HepG2 (cell line): ENCODE measurements around the gene SEMA3G. TPM values are rescaled to one million over a fixed set of nuclear protein-coding genes. Genes with fewer than 3 reads are reported as not detected.
A peak's percentile ranks its signal among the peaks of the same experiment; 100 is the strongest.

Experiments
- AHDC1 ChIP-seq: sonication (generic); formaldehyde crosslinking; IDR thresholded peaks from 2 replicates; pipeline ENCODE4 v1.5.1; 2020; ENCODE audit warnings: mild to moderate bottlenecking, missing genetic modification reagents, borderline replicate concordance
- CCAR2 ChIP-seq: fragments of 200-400 bp; formaldehyde crosslinking; optimal IDR thresholded peaks from 2 replicates; pipeline ENCODE3; 2018; ENCODE audit warnings: low read depth, mild to moderate bottlenecking, low read length, moderate library complexity
- ESRRA ChIP-seq: sonication (generic); formaldehyde crosslinking; IDR thresholded peaks from 2 replicates; pipeline ENCODE4 v1.5.1; 2020; ENCODE audit warnings: mild to moderate bottlenecking, low read depth, missing genetic modification reagents
- GATAD2A ChIP-seq: IDR thresholded peaks from 2 replicates; pipeline ENCODE4 v1.6.1; 2016
- HNF4A ChIP-seq: sonication (generic); formaldehyde crosslinking; IDR thresholded peaks from 2 replicates; pipeline ENCODE4 v1.4.0; 2020; ENCODE audit warnings: missing genetic modification reagents
- HOXA3 ChIP-seq: sonication (generic); formaldehyde crosslinking; IDR thresholded peaks from 2 replicates; pipeline ENCODE4 v1.5.0; 2020; ENCODE audit warnings: missing genetic modification reagents
- JUN ChIP-seq: sonication (generic); formaldehyde crosslinking; IDR thresholded peaks from 2 replicates; pipeline ENCODE4 v1.4.0; 2020; ENCODE audit warnings: mild to moderate bottlenecking, missing genetic modification reagents
- MEF2D ChIP-seq: sonication (generic); formaldehyde crosslinking; IDR thresholded peaks from 2 replicates; pipeline ENCODE4 v1.5.1; 2020; ENCODE audit warnings: mild to moderate bottlenecking, missing genetic modification reagents
- MNT ChIP-seq: fragments of 450-650 bp; IDR thresholded peaks from 2 replicates; pipeline ENCODE4 v1.6.1; 2016
- MZF1 ChIP-seq: sonication (generic); formaldehyde crosslinking; IDR thresholded peaks from 2 replicates; pipeline ENCODE4 v1.8.1; 2023; ENCODE audit warnings: mild to moderate bottlenecking, missing genetic modification reagents, borderline replicate concordance
- NR2F6 ChIP-seq, 2 experiments: IDR thresholded peaks; 2 replicates each; pipeline ENCODE4 v1.6.1; 2016; ENCODE audit warnings: antibody characterized with exemption in 1 of 2, mild to moderate bottlenecking in 1 of 2
- SOX5 ChIP-seq: IDR thresholded peaks from 2 replicates; pipeline ENCODE4 v1.6.1; 2016; ENCODE audit warnings: borderline replicate concordance
- SP5 ChIP-seq: IDR thresholded peaks from 2 replicates; pipeline ENCODE4 v1.6.1; 2016; ENCODE audit warnings: low read depth, borderline replicate concordance
- ZNF232 ChIP-seq: sonication (generic); formaldehyde crosslinking; IDR thresholded peaks from 2 replicates; pipeline ENCODE4 v1.4.0; 2020; ENCODE audit warnings: missing genetic modification reagents, borderline replicate concordance
- ZNF264 ChIP-seq: sonication (generic); formaldehyde crosslinking; IDR thresholded peaks from 2 replicates; pipeline ENCODE4 v1.4.0; 2020; ENCODE audit warnings: missing genetic modification reagents
- ZNF512B ChIP-seq: sonication (generic); formaldehyde crosslinking; IDR thresholded peaks from 2 replicates; pipeline ENCODE4 v1.5.1; 2020; ENCODE audit warnings: missing genetic modification reagents, mild to moderate bottlenecking, borderline replicate concordance
- ZNF75D ChIP-seq: sonication (generic); formaldehyde crosslinking; IDR thresholded peaks from 2 replicates; pipeline ENCODE4 v1.8.1; 2023; ENCODE audit warnings: missing genetic modification reagents, mild to moderate bottlenecking, borderline replicate concordance
- ZNF777 ChIP-seq: sonication (generic); formaldehyde crosslinking; IDR thresholded peaks from 2 replicates; pipeline ENCODE4 v1.4.0; 2020; ENCODE audit warnings: missing genetic modification reagents
- polyA plus RNA-seq, 8 experiments: library from polyadenylated mRNA; depleted of rRNA in 3 of 8; stranded (reverse) in 7 of 8; unstranded in 1 of 8; fragments of >200 nt; fragmentation: Illumina TruSeq in 4 of 8; extraction: Trizol in 4 of 8; gene quantifications; 2 replicates each; pipeline versions ENCODE4 v1.2.1 to v1.2.3, GENCODE V29; 2011 to 2016; ENCODE audit warnings: low read depth in 4 of 8, missing spikeins in 1 of 8, mixed read lengths in 1 of 8; ENCODE audit not compliant: insufficient read depth in 1 of 8
- total RNA-seq, 5 experiments: library from RNA; depleted of rRNA; stranded (reverse); fragments of >200 nt; fragmentation: Illumina TruSeq; extraction: Trizol; gene quantifications; 2 replicates each; pipeline ENCODE4 v1.2.3, GENCODE V29; 2016; ENCODE audit warnings: low read depth in 1 of 5

The SEMA3G gene
- total and polyA plus RNA-seq, 2 of the 13 experiments (the other 11 are each of a cell fraction or from before 2014, with no cell fraction given): 6.1 to 8.3 TPM

- TF ChIP-seq MNT (no peak), ESRRA (CRISPR knock-in tag) (peak; percentile 63; the same call in 1 of the 2 replicates), ZNF75D (CRISPR knock-in tag) (no peak), GATAD2A (0 out of 2 replicates have a peak, but pooled peaks have one; percentile 34), CCAR2 (no peak), ZNF777 (CRISPR knock-in tag) (no peak), ZNF232 (CRISPR knock-in tag) (no peak), ZNF512B (CRISPR knock-in tag) (no peak), SOX5 (CRISPR knock-in tag) (peak; percentile 49), AHDC1 (CRISPR knock-in tag) (no peak), HNF4A (peak; percentile 42; the same call in 1 of the 2 replicates), MZF1 (CRISPR knock-in tag) (no peak), NR2F6 (IDR thresholded peaks at IDR 0.05) (no peak; the same call in 1 of the 2 replicates), NR2F6 (CRISPR knock-in tag; IDR thresholded peaks at IDR 0.05) (0 out of 2 replicates have a peak, but pooled peaks have one; percentile 22), MEF2D (CRISPR knock-in tag) (0 out of 2 replicates have a peak, but pooled peaks have one; percentile 43), JUN (no peak), HOXA3 (CRISPR knock-in tag) (no peak), SP5 (CRISPR knock-in tag) (no peak), ZNF264 (no peak)
Observed at GRCh38 chr3:52452570-52453221, 7.8 kb upstream of the SEMA3G start (continued).
